ENCODE data around the gene JAML.
A peak's percentile ranks its signal among the peaks of the same experiment; 100 is the strongest.

Gene JAML

GRCh38 chr11:118239509-118240205, 14.8 kb upstream of the JAML start:
- peak; percentile 47 for DNase-seq

- peak; percentile 68 for DNase-seq
Observed at GRCh38 chr11:118238929-118239328, 14.1 kb upstream of the JAML start.

- peak; percentile 83 for DNase-seq
Observed at GRCh38 chr11:118238421-118238820, 13.6 kb upstream of the JAML start.

GRCh38 chr11:118236170-118236569, 11.4 kb upstream of the JAML start:
- DNase-seq: no peak

- no peak for DNase-seq
Observed at GRCh38 chr11:118234833-118235232, 10.0 kb upstream of the JAML start.

- no peak for DNase-seq
Observed at GRCh38 chr11:118233850-118234249, 9.0 kb upstream of the JAML start.

GRCh38 chr11:118233377-118233776, 8.6 kb upstream of the JAML start:
- no peak for DNase-seq

- DNase-seq: no peak
Observed at GRCh38 chr11:118232659-118233058, 7.8 kb upstream of the JAML start.

- no peak for DNase-seq
Observed at GRCh38 chr11:118231461-118231860, 6.7 kb upstream of the JAML start.

GRCh38 chr11:118230088-118230487, 5.3 kb upstream of the JAML start:
- no peak for DNase-seq

GRCh38 chr11:118229274-118229847, 4.5 kb upstream of the JAML start:
- DNase-seq: peak; percentile 37

- DNase-seq: peak; percentile 83
Observed at GRCh38 chr11:118227865-118228785, 3.3 kb upstream of the JAML start.

- peak; percentile 45 for DNase-seq
Observed at GRCh38 chr11:118226781-118227180, 2.0 kb upstream of the JAML start.

- peak; percentile 69 for DNase-seq
Observed at GRCh38 chr11:118226296-118226695, 1.5 kb upstream of the JAML start.

- DNase-seq: no peak
Observed at GRCh38 chr11:118223992-118224391, 819 bp downstream of the JAML start.

- DNase-seq: no peak
Observed at GRCh38 chr11:118223570-118223969, 1.2 kb downstream of the JAML start.

- no peak for DNase-seq
Observed at GRCh38 chr11:118222437-118222836, 2.4 kb downstream of the JAML start.

GRCh38 chr11:118221419-118221818, 3.4 kb downstream of the JAML start:
- DNase-seq: no peak

GRCh38 chr11:118219732-118220131, 5.1 kb downstream of the JAML start:
- DNase-seq: peak; percentile 55

GRCh38 chr11:118219244-118219643, 5.6 kb downstream of the JAML start:
- no peak for DNase-seq

GRCh38 chr11:118217575-118217974, 7.2 kb downstream of the JAML start:
- DNase-seq: no peak

- no peak for DNase-seq
Observed at GRCh38 chr11:118216621-118217481, 8.0 kb downstream of the JAML start.

- DNase-seq: no peak
Observed at GRCh38 chr11:118215765-118216164, 9.0 kb downstream of the JAML start.
